GM21381 (cell line): Measurements from ENCODE around the gene WNT4.
"Not testable (repeated sequence)": the region's sequence is repeated elsewhere in the genome, so short reads cannot be mapped to it uniquely, and the experiment has no call there.

Experiments used
- ATAC-seq: cut with Tn5 transposase; IDR thresholded peaks from one replicate; pipeline ENCODE4 v1.9.1; 2021; ENCODE audit warnings: mild to moderate bottlenecking, moderate library complexity; ENCODE audit not compliant: unreplicated experiment

WNT4 gene

GRCh38 chr1:22114083-22115012 lies 28.5 kb downstream of the WNT4 start:
- ATAC-seq = no peak

GRCh38 chr1:22112554-22112953 lies 30.3 kb downstream of the WNT4 start:
- ATAC-seq = no peak

GRCh38 chr1:22111620-22112019 lies 31.3 kb downstream of the WNT4 start:
- no peak for ATAC-seq

GRCh38 chr1:22111115-22111514 lies 31.8 kb downstream of the WNT4 start:
- ATAC-seq = no peak

- ATAC-seq = no peak
Observed at GRCh38 chr1:22110016-22110415, 32.9 kb downstream of the WNT4 start.

GRCh38 chr1:22108339-22109105 lies 34.4 kb downstream of the WNT4 start:
- ATAC-seq = no peak

GRCh38 chr1:22107126-22107525 lies 35.8 kb downstream of the WNT4 start:
- ATAC-seq = no peak

- no peak for ATAC-seq
Observed at GRCh38 chr1:22105611-22106207, 37.2 kb downstream of the WNT4 start.

GRCh38 chr1:22104865-22105437 lies 37.9 kb downstream of the WNT4 start:
- no peak for ATAC-seq

- no peak for ATAC-seq
Observed at GRCh38 chr1:22104094-22104493, 38.8 kb downstream of the WNT4 start.

- no peak for ATAC-seq
Observed at GRCh38 chr1:22102746-22103145, 40.2 kb downstream of the WNT4 start.

GRCh38 chr1:22101995-22102394 lies 40.9 kb downstream of the WNT4 start:
- ATAC-seq = no peak

- no peak for ATAC-seq
Observed at GRCh38 chr1:22101199-22101598, 41.7 kb downstream of the WNT4 start.

- ATAC-seq = no peak
Observed at GRCh38 chr1:22100168-22100567, 42.7 kb downstream of the WNT4 start.

GRCh38 chr1:22098752-22099151 lies 44.1 kb downstream of the WNT4 start:
- no peak for ATAC-seq

- no peak for ATAC-seq
Observed at GRCh38 chr1:22096463-22096862, 46.4 kb downstream of the WNT4 start.

- no peak for ATAC-seq
Observed at GRCh38 chr1:22096036-22096435, 46.9 kb downstream of the WNT4 start.

GRCh38 chr1:22093513-22093912 lies 49.4 kb downstream of the WNT4 start:
- no peak for ATAC-seq

- ATAC-seq = not testable (repeated sequence)
Observed at GRCh38 chr1:22092026-22092768, 50.7 kb downstream of the WNT4 start.

- ATAC-seq = no peak
Observed at GRCh38 chr1:22090867-22091266, 52.0 kb downstream of the WNT4 start.

- no peak for ATAC-seq
Observed at GRCh38 chr1:22089787-22090186, 53.1 kb downstream of the WNT4 start.
